H9 (cell line): Measurements from ENCODE around the gene TAF10. TPM values are rescaled to one million over a fixed set of nuclear protein-coding genes. Genes with fewer than 3 reads are reported as not detected.

Experiments
- DNase-seq: peaks from one replicate; pipeline ENCODE4 v3.0.0-alpha.2; 2017
- H2AFZ ChIP-seq: one replicate; pipeline ENCODE4 v1.6.1; 2013; ENCODE audit warnings: mild to moderate bottlenecking, low read length, control low read depth, moderate library complexity
- H2AK5ac ChIP-seq: 2 replicates; pipeline ENCODE4 v1.6.1; 2013; ENCODE audit warnings: low read length, control low read depth, mixed read lengths; ENCODE audit not compliant: insufficient read length
- H2BK120ac ChIP-seq: one replicate; pipeline ENCODE4 v1.6.1; 2013; ENCODE audit warnings: low read depth, mild to moderate bottlenecking, low read length, control low read depth, inconsistent platforms; ENCODE audit not compliant: poor library complexity, severe bottlenecking
- H2BK12ac ChIP-seq: 2 replicates; pipeline ENCODE4 v1.6.1; 2013; ENCODE audit warnings: low read length, control low read depth, mixed read lengths, low read depth; ENCODE audit not compliant: insufficient read length
- H2BK15ac ChIP-seq: 2 replicates; pipeline ENCODE4 v1.6.1; 2013; ENCODE audit warnings: low read depth, low read length, control low read depth
- H2BK20ac ChIP-seq: one replicate; pipeline ENCODE4 v1.6.1; 2013; ENCODE audit warnings: low read depth, mild to moderate bottlenecking, low read length, control low read depth, inconsistent platforms; ENCODE audit not compliant: poor library complexity, severe bottlenecking
- H2BK5ac ChIP-seq: 2 replicates; pipeline ENCODE4 v1.6.1; 2013; ENCODE audit warnings: low read length, control low read depth, mixed read lengths; ENCODE audit not compliant: insufficient read length
- H3K14ac ChIP-seq: 2 replicates; pipeline ENCODE4 v1.6.1; 2013; ENCODE audit warnings: low read length, control low read depth; ENCODE audit not compliant: insufficient read depth
- H3K18ac ChIP-seq: 2 replicates; pipeline ENCODE4 v1.6.1; 2013; ENCODE audit warnings: low read depth, mild to moderate bottlenecking, mixed read lengths, low read length, control low read depth; ENCODE audit not compliant: insufficient read length
- H3K23ac ChIP-seq: 2 replicates; pipeline ENCODE4 v1.6.1; 2013; ENCODE audit warnings: low read length, control low read depth, mixed read lengths, low read depth; ENCODE audit not compliant: insufficient read length
- H3K23me2 ChIP-seq: 2 replicates; pipeline ENCODE4 v1.6.1; 2013; ENCODE audit warnings: low read depth, mild to moderate bottlenecking, mixed read lengths, low read length, control low read depth; ENCODE audit not compliant: insufficient read length, poor library complexity, severe bottlenecking
- H3K27ac ChIP-seq: 2 replicates; pipeline ENCODE4 v1.5.1; 2013; ENCODE audit warnings: low read length, control low read depth, mixed read lengths, low read depth; ENCODE audit not compliant: insufficient read length
- H3K27me3 ChIP-seq: 2 replicates; pipeline ENCODE4 v1.6.1; 2013; ENCODE audit warnings: low read length, control low read depth, inconsistent platforms; ENCODE audit not compliant: insufficient read depth
- H3K4ac ChIP-seq: 2 replicates; pipeline ENCODE4 v1.6.1; 2013; ENCODE audit warnings: low read depth, mild to moderate bottlenecking, control low read depth, inconsistent platforms, low read length, moderate library complexity
- H3K4me1 ChIP-seq: 2 replicates; pipeline ENCODE4 v1.6.1; 2013; ENCODE audit warnings: low read length, control low read depth, inconsistent platforms; ENCODE audit not compliant: insufficient read depth
- H3K4me2 ChIP-seq: 2 replicates; pipeline ENCODE4 v1.6.1; 2013; ENCODE audit warnings: low read length, control low read depth, mixed read lengths; ENCODE audit not compliant: insufficient read length, insufficient read depth
- H3K56ac ChIP-seq: 2 replicates; pipeline ENCODE4 v1.6.1; 2013; ENCODE audit warnings: low read depth, mild to moderate bottlenecking, mixed read lengths, low read length, control low read depth; ENCODE audit not compliant: insufficient read length
- H3K79me1 ChIP-seq: 2 replicates; pipeline ENCODE4 v1.6.1; 2013; ENCODE audit warnings: low read depth, mild to moderate bottlenecking, moderate library complexity, low read length, control low read depth, inconsistent platforms; ENCODE audit not compliant: insufficient read depth, poor library complexity, severe bottlenecking
- H3K79me2 ChIP-seq: 2 replicates; pipeline ENCODE4 v1.6.1; 2013; ENCODE audit warnings: low read length, control low read depth, inconsistent platforms; ENCODE audit not compliant: insufficient read depth
- H3K9ac ChIP-seq: 2 replicates; pipeline ENCODE4 v1.6.1; 2013; ENCODE audit warnings: low read length, control low read depth, mixed read lengths; ENCODE audit not compliant: insufficient read length; ENCODE audit errors: extremely low read depth
- H3K9me3 ChIP-seq: one replicate; pipeline ENCODE4 v1.6.1; 2013; ENCODE audit warnings: low read depth, low read length, inconsistent platforms; ENCODE audit not compliant: control insufficient read depth
- H3T11ph ChIP-seq: one replicate; pipeline ENCODE4 v1.6.1; 2013; ENCODE audit warnings: mild to moderate bottlenecking, low read length, control low read depth, inconsistent platforms
- H4K20me1 ChIP-seq: one replicate; pipeline ENCODE4 v1.6.1; 2013; ENCODE audit not compliant: control insufficient read depth, insufficient read length, insufficient read depth
- H4K5ac ChIP-seq: 2 replicates; pipeline ENCODE4 v1.6.1; 2013; ENCODE audit warnings: low read depth, mild to moderate bottlenecking, mixed read lengths, low read length, control low read depth; ENCODE audit not compliant: insufficient read length
- H4K8ac ChIP-seq: replicated peaks from 2 replicates; pipeline ENCODE4 v1.6.1; 2013; ENCODE audit warnings: low read length, control low read depth, mixed read lengths, low read depth; ENCODE audit not compliant: insufficient read length
- H4K91ac ChIP-seq: 2 replicates; pipeline ENCODE4 v1.6.1; 2013; ENCODE audit warnings: low read depth, mild to moderate bottlenecking, moderate library complexity, mixed read lengths, low read length, control low read depth; ENCODE audit not compliant: insufficient read length
- H3K27ac Mint-ChIP-seq, 3 experiments: 2 replicates in 2 of 3; 3 replicates in 1 of 3; pipeline ENCODE4 v1.8.0; 2020 to 2021; ENCODE audit warnings: mixed read lengths in 3 of 3, mild to moderate bottlenecking in 1 of 3, moderate library complexity in 1 of 3
- H3K27me3 Mint-ChIP-seq: 2 replicates; pipeline ENCODE4 v1.8.0; 2021; ENCODE audit warnings: low read depth, mild to moderate bottlenecking, moderate library complexity, mixed read lengths
- H3K36me3 Mint-ChIP-seq, 3 experiments: 2 replicates in 2 of 3; 3 replicates in 1 of 3; pipeline ENCODE4 v1.8.0; 2020 to 2021; ENCODE audit warnings: low read depth in 3 of 3, mixed read lengths in 3 of 3; ENCODE audit not compliant: insufficient read depth in 1 of 3
- H3K4me1 Mint-ChIP-seq, 2 experiments: 2 replicates each; pipeline ENCODE4 v1.8.0; 2020; ENCODE audit warnings: mixed read lengths in 2 of 2
- H3K4me3 Mint-ChIP-seq, 2 experiments: 2 replicates in 1 of 2; 3 replicates in 1 of 2; pipeline ENCODE4 v1.8.0; 2020 to 2021; ENCODE audit warnings: mild to moderate bottlenecking in 2 of 2, mixed read lengths in 2 of 2, moderate library complexity in 1 of 2
- H3K9me3 Mint-ChIP-seq, 2 experiments: 2 replicates in 1 of 2; 3 replicates in 1 of 2; pipeline ENCODE4 v1.8.0; 2020; ENCODE audit warnings: mild to moderate bottlenecking in 2 of 2, mixed read lengths in 2 of 2, moderate library complexity in 1 of 2
- WGBS: extraction: QIAGEN DNeasy Blood & Tissue Kit; methylation state at CpG from one replicate; pipeline ENCODE4 v1.1.7; 2013; ENCODE audit warnings: missing lambda C conversion rate, low lambda C conversion rate, mixed read lengths; ENCODE audit not compliant: insufficient read length; ENCODE audit errors: extremely low coverage; 5-methylcytosine and 5-hydroxymethylcytosine counted together
- total RNA-seq: library from RNA; stranded (reverse); gene quantifications from 2 replicates; pipeline ENCODE4 v1.2.1, GENCODE V29; 2021
- TF ChIP-seq, protein P1 (sequence below): fragments of 200-600 bp; sonication (generic); conservative IDR thresholded peaks from 3 replicates; pipeline ENCODE4 v1.8.0; 2021; ENCODE audit warnings: antibody characterized with exemption, mild to moderate bottlenecking

TAF10 gene
- total RNA-seq, 1 experiment from 2014 or later = 198 TPM

DNA sequence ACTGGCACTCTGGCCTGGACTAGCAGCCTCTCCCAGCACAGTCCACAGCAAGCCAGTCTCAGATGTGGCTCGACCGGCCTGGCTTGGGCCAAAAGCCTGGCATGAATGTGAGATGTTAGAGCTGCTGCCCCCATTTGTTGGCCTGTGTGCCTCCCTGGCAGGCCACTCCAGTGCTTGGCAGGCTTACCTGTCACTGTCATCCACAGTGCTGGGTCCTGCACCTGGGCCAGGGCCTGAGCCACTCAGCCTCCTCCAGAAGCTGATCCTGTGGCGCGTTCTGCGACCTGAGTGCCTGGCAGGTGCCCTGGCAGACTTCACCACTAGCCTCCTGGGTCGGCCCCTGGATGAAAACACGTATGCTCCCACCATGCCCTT, 44.7 kb downstream of the TAF10 start:
- Mint-ChIP-seq H3K9me3 (no peaks in the 10 kb centered on the region; a peak in 2 of 5 replicates), H3K27me3 (no peaks in the 10 kb centered on the region), H3K4me1 (peaks cover 29 to 33% of the 10 kb centered on the region in 2 experiments), H3K4me3 (no peak overlapping the region), H3K27ac (no peak overlapping the region), H3K36me3 (no peaks in the 10 kb centered on the region; a peak in 2 of 7 replicates)
- Histone ChIP-seq H2AK5ac (no peak overlapping the region), H4K8ac (no peak overlapping the region), H3K14ac (no peak overlapping the region; the same call in 1 of the 2 replicates), H2AFZ (no peak overlapping the region), H2BK5ac (no peak overlapping the region), H2BK15ac (no peak overlapping the region), H3K27ac (no peak overlapping the region), H3T11ph (no peak overlapping the region), H3K4me1 (peaks cover 6% of the 10 kb centered on the region; the same call in 1 of the 2 replicates), H4K91ac (no peak overlapping the region), H3K23ac (no peak overlapping the region), H2BK120ac (no peak overlapping the region), H3K4me2 (no peak overlapping the region), H2BK12ac (no peak overlapping the region), H3K18ac (no peak overlapping the region), H3K23me2 (no peaks in the 10 kb centered on the region), H3K79me2 (no peaks in the 10 kb centered on the region), H3K79me1 (no peaks in the 10 kb centered on the region), H3K56ac (no peak overlapping the region), H3K9ac (no peak overlapping the region), H3K9me3 (no peaks in the 10 kb centered on the region), H2BK20ac (no peak overlapping the region), H4K5ac (no peak overlapping the region), H3K27me3 (no peaks in the 10 kb centered on the region), H3K4ac (no peak overlapping the region), H4K20me1 (no peaks in the 10 kb centered on the region)
- no peak for DNase-seq
- WGBS = no CpG with 5 or more reads among the region's 7 CpGs
- TF ChIP-seq, protein P1, sequence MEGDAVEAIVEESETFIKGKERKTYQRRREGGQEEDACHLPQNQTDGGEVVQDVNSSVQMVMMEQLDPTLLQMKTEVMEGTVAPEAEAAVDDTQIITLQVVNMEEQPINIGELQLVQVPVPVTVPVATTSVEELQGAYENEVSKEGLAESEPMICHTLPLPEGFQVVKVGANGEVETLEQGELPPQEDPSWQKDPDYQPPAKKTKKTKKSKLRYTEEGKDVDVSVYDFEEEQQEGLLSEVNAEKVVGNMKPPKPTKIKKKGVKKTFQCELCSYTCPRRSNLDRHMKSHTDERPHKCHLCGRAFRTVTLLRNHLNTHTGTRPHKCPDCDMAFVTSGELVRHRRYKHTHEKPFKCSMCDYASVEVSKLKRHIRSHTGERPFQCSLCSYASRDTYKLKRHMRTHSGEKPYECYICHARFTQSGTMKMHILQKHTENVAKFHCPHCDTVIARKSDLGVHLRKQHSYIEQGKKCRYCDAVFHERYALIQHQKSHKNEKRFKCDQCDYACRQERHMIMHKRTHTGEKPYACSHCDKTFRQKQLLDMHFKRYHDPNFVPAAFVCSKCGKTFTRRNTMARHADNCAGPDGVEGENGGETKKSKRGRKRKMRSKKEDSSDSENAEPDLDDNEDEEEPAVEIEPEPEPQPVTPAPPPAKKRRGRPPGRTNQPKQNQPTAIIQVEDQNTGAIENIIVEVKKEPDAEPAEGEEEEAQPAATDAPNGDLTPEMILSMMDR = no peak
